ENCODE measurements around the gene SEMA3C.

The SEMA3C gene

DNA sequence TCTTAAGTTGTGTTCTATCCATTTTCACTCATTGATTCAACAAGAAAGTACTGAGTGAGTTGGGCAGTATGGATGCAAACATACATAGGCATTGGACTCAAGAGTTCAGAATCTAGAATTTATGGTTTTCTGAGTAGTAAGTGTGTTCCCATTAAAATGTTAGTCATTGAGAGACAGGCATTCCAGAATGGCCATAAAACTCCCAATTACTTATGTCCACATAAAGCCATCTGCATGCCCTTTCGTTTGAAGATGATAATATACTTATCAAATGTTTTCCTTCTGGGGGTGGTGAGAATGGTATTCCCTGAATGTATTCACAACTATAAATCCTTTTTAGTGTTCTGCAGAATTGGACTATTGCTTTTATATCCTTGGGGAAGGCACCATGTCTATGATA lies 148.8 kb downstream of the SEMA3C start (continued):
- TF ChIP-seq, protein P1, sequence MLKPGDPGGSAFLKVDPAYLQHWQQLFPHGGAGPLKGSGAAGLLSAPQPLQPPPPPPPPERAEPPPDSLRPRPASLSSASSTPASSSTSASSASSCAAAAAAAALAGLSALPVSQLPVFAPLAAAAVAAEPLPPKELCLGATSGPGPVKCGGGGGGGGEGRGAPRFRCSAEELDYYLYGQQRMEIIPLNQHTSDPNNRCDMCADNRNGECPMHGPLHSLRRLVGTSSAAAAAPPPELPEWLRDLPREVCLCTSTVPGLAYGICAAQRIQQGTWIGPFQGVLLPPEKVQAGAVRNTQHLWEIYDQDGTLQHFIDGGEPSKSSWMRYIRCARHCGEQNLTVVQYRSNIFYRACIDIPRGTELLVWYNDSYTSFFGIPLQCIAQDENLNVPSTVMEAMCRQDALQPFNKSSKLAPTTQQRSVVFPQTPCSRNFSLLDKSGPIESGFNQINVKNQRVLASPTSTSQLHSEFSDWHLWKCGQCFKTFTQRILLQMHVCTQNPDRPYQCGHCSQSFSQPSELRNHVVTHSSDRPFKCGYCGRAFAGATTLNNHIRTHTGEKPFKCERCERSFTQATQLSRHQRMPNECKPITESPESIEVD (tag by site-specific recombination; IDR thresholded peaks at IDR 0.05) = peak; percentile 63
- TF ChIP-seq, protein P2, sequence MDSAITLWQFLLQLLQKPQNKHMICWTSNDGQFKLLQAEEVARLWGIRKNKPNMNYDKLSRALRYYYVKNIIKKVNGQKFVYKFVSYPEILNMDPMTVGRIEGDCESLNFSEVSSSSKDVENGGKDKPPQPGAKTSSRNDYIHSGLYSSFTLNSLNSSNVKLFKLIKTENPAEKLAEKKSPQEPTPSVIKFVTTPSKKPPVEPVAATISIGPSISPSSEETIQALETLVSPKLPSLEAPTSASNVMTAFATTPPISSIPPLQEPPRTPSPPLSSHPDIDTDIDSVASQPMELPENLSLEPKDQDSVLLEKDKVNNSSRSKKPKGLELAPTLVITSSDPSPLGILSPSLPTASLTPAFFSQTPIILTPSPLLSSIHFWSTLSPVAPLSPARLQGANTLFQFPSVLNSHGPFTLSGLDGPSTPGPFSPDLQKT (IDR thresholded peaks at IDR 0.05; ENCODE audit: borderline replicate concordance, low read depth, low read length) = no peak
- TF ChIP-seq, protein P3, sequence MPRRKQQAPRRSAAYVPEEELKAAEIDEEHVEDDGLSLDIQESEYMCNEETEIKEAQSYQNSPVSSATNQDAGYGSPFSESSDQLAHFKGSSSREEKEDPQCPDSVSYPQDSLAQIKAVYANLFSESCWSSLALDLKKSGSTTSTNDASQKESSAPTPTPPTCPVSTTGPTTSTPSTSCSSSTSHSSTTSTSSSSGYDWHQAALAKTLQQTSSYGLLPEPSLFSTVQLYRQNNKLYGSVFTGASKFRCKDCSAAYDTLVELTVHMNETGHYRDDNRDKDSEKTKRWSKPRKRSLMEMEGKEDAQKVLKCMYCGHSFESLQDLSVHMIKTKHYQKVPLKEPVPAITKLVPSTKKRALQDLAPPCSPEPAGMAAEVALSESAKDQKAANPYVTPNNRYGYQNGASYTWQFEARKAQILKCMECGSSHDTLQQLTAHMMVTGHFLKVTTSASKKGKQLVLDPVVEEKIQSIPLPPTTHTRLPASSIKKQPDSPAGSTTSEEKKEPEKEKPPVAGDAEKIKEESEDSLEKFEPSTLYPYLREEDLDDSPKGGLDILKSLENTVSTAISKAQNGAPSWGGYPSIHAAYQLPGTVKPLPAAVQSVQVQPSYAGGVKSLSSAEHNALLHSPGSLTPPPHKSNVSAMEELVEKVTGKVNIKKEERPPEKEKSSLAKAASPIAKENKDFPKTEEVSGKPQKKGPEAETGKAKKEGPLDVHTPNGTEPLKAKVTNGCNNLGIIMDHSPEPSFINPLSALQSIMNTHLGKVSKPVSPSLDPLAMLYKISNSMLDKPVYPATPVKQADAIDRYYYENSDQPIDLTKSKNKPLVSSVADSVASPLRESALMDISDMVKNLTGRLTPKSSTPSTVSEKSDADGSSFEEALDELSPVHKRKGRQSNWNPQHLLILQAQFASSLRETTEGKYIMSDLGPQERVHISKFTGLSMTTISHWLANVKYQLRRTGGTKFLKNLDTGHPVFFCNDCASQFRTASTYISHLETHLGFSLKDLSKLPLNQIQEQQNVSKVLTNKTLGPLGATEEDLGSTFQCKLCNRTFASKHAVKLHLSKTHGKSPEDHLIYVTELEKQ (tag by site-specific recombination; IDR thresholded peaks at IDR 0.05; ENCODE audit: borderline replicate concordance) = 0 out of 2 replicates have a peak, but pooled peaks have one; percentile 15
- TF ChIP-seq OSR2 (tag by site-specific recombination; IDR thresholded peaks at IDR 0.05) (peak; percentile 45), ZNF292 (tag by site-specific recombination; IDR thresholded peaks at IDR 0.05; ENCODE audit: borderline replicate concordance, low read depth) (no peak), ZNF114 (tag by site-specific recombination; IDR thresholded peaks at IDR 0.05) (no peak), ZEB2 (tag by site-specific recombination; IDR thresholded peaks at IDR 0.05) (peak; percentile 51; the same call in 1 of the 2 replicates), ZNF341 (tag by site-specific recombination; IDR thresholded peaks at IDR 0.05; ENCODE audit: low read depth) (no peak), ZNF585B (tag by site-specific recombination; IDR thresholded peaks at IDR 0.05) (no peak), ZNF626 (tag by site-specific recombination; IDR thresholded peaks at IDR 0.05) (no peak), MZF1 (tag by site-specific recombination; IDR thresholded peaks at IDR 0.05; ENCODE audit: borderline replicate concordance) (no peak), ZNF223 (tag by site-specific recombination; IDR thresholded peaks at IDR 0.05) (no peak), GLI2 (tag by site-specific recombination; IDR thresholded peaks at IDR 0.05; ENCODE audit: borderline replicate concordance, low read depth) (no peak), FEZF1 (tag by site-specific recombination; IDR thresholded peaks at IDR 0.05) (peak; percentile 80; the same call in 1 of the 2 replicates), ZXDB (tag by site-specific recombination; IDR thresholded peaks at IDR 0.05) (no peak)
- TF ChIP-seq, protein P4, sequence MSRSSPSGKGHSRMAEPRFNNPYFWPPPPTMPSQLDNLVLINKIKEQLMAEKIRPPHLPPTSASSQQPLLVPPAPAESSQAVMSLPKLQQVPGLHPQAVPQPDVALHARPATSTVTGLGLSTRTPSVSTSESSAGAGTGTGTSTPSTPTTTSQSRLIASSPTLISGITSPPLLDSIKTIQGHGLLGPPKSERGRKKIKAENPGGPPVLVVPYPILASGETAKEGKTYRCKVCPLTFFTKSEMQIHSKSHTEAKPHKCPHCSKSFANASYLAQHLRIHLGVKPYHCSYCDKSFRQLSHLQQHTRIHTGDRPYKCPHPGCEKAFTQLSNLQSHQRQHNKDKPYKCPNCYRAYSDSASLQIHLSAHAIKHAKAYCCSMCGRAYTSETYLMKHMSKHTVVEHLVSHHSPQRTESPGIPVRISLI (tag by site-specific recombination; IDR thresholded peaks at IDR 0.05) = no peak
- TF ChIP-seq, protein P5, sequence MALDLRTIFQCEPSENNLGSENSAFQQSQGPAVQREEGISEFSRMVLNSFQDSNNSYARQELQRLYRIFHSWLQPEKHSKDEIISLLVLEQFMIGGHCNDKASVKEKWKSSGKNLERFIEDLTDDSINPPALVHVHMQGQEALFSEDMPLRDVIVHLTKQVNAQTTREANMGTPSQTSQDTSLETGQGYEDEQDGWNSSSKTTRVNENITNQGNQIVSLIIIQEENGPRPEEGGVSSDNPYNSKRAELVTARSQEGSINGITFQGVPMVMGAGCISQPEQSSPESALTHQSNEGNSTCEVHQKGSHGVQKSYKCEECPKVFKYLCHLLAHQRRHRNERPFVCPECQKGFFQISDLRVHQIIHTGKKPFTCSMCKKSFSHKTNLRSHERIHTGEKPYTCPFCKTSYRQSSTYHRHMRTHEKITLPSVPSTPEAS (tag by site-specific recombination; IDR thresholded peaks at IDR 0.05) = no peak

DNA sequence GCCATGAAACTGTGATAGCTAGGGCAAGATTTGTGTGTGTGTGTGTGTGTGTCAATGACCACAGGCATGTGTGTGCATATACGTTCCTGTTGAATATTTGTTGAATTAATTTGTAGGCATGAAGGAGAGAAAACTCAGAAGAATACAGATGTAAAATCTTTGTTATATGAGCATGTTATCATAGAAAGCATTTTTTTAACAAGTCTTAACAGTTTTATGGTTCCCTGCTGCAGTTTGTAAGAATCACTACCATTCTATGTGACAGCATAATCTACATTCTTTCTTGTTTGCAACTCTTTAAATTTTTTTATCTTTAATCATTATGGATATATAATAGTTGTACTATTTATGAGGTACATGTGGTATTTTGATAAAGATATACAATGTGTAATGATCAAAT lies 150.1 kb downstream of the SEMA3C start:
- Histone ChIP-seq H3K36me3 (ENCODE audit: control insufficient read depth in 2 of 2, insufficient read depth in 1 of 2, low read length in 2 of 2) (no peaks in the 10 kb centered on the region), H3K4me1 (ENCODE audit: control insufficient read depth, insufficient read depth, low read length) (peaks cover 31% of the 10 kb centered on the region), H3K4me3 (ENCODE audit: low read depth, low read length) (no peak overlapping the region), H3K9me3 (ENCODE audit: control insufficient read depth, insufficient read depth, low read depth, low read length) (no peaks in the 10 kb centered on the region), H3K27ac (ENCODE audit: extremely low read depth, low read depth, low read length) (no peak overlapping the region)
- CTCF ChIA-PET = no interaction called here
- POLR2A ChIA-PET = no interaction called here
- TF ChIP-seq REPIN1 (tag by site-specific recombination; IDR thresholded peaks at IDR 0.05; ENCODE audit: low read depth) (no peak), ZBTB21 (tag by site-specific recombination; IDR thresholded peaks at IDR 0.05) (no peak), KLF1 (tag by site-specific recombination; IDR thresholded peaks at IDR 0.05) (no peak), WT1 (tag by site-specific recombination; IDR thresholded peaks at IDR 0.05) (no peak)
- TF ChIP-seq, protein P1 (tag by site-specific recombination; IDR thresholded peaks at IDR 0.05) = no peak
- TF ChIP-seq, protein P6, sequence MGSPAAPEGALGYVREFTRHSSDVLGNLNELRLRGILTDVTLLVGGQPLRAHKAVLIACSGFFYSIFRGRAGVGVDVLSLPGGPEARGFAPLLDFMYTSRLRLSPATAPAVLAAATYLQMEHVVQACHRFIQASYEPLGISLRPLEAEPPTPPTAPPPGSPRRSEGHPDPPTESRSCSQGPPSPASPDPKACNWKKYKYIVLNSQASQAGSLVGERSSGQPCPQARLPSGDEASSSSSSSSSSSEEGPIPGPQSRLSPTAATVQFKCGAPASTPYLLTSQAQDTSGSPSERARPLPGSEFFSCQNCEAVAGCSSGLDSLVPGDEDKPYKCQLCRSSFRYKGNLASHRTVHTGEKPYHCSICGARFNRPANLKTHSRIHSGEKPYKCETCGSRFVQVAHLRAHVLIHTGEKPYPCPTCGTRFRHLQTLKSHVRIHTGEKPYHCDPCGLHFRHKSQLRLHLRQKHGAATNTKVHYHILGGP (tag by site-specific recombination; IDR thresholded peaks at IDR 0.05) = no peak
